ENCODE measurements around the gene STPG2. TPM values are rescaled to one million over a fixed set of nuclear protein-coding genes. Genes with fewer than 3 reads are reported as not detected.

Gene STPG2
- total RNA-seq, 4 donors from 2014 or later = 0.31 TPM; not detected in 3

DNA sequence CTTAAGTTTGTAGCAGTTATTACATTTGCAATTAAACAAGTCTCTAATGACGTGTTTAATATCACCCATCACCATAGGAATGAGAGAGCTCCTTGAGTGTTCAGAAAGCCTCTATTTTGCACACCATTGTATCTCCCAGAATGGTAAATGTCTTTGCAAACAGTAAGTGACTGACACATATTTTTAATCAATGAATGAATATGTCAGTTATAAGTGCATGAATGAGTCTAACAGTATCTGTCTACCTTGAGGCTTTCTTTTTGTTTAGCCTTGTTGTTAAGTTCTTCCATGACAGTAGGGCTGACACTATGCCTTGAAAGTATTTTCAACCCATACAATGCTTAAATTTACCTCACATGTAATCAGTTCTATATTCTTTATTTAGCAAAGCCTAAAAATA lies 292.2 kb downstream of the STPG2 start:
- no peaks in the 10 kb centered on the region for H3K36me3 ChIP-seq
- H3K4me3 ChIP-seq = no peak overlapping the region
- no peaks in the 10 kb centered on the region for H3K4me1 ChIP-seq
- no peaks in the 10 kb centered on the region for H3K9me3 ChIP-seq
- intact Hi-C loops (cut with DNase I) = no loop called here
- no peak for TF ChIP-seq POLR2A (IDR thresholded peaks at IDR 0.05)
- TF ChIP-seq, protein P1, sequence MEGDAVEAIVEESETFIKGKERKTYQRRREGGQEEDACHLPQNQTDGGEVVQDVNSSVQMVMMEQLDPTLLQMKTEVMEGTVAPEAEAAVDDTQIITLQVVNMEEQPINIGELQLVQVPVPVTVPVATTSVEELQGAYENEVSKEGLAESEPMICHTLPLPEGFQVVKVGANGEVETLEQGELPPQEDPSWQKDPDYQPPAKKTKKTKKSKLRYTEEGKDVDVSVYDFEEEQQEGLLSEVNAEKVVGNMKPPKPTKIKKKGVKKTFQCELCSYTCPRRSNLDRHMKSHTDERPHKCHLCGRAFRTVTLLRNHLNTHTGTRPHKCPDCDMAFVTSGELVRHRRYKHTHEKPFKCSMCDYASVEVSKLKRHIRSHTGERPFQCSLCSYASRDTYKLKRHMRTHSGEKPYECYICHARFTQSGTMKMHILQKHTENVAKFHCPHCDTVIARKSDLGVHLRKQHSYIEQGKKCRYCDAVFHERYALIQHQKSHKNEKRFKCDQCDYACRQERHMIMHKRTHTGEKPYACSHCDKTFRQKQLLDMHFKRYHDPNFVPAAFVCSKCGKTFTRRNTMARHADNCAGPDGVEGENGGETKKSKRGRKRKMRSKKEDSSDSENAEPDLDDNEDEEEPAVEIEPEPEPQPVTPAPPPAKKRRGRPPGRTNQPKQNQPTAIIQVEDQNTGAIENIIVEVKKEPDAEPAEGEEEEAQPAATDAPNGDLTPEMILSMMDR (IDR thresholded peaks at IDR 0.05) = no peak
- no peaks in the 10 kb centered on the region for H3K27me3 ChIP-seq
- whole genome bisulfite sequencing, 2 donors = 88 to 100% methylated on average over 1 of the region's 1 CpG
- DNase-seq = no peak
- H3K27ac ChIP-seq = no peak overlapping the region

DNA sequence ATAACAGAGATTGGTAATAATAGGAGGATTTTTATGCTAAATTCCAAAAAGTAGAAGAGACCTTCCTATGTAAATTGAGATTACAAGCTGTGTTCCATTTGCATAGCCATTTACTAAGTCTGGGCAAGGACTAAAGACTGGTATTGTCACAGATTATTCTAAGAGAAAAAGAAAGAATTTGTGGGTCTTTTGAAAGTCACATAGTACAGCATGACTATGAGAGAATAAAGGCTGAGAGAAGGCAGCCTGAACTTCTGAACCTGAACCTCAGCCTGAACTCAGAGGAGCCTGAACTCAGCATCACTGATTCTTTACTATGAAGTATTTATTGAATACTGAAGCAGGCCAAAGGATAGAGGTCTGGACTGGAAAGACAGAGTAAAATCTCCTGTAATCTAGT lies 297.5 kb downstream of the STPG2 start:
- intact Hi-C loops (cut with DNase I) = no loop called here
- H3K27me3 ChIP-seq = no peaks in the 10 kb centered on the region
- TF ChIP-seq POLR2A (IDR thresholded peaks at IDR 0.05) = no peak
- TF ChIP-seq, protein P1 (IDR thresholded peaks at IDR 0.05) = no peak
- no peaks in the 10 kb centered on the region for H3K9me3 ChIP-seq
- no peaks in the 10 kb centered on the region for H3K4me1 ChIP-seq
- no peak overlapping the region for H3K4me3 ChIP-seq
- no peak for DNase-seq
- no peak overlapping the region for H3K27ac ChIP-seq
- no peaks in the 10 kb centered on the region for H3K36me3 ChIP-seq

DNA sequence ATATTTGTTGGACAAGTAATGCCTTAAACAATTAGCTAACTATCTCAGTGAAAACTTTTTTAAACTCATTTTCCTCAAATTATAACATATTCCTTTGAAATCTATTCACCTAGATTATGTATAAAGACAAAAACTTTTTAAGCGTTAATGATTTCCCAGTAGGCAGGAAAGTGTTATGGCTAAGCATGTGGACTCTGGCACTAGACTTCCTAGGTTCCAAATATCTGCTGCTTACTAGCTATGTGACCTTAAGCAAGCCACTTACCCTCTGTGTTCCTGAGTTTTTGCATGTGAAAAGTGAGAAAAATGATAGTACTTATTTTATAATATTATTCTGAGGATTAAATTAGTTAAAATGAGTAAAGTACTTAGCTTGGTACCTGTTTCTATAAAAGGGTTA lies 301.8 kb downstream of the STPG2 start:
- 73 to 100% methylated on average over 1 of the region's 1 CpG for WGBS, 2 donors
- no peak overlapping the region for H3K27ac ChIP-seq
- H3K9me3 ChIP-seq = no peaks in the 10 kb centered on the region
- no peak for DNase-seq
- intact Hi-C loops (cut with DNase I) = no loop called here
- no peaks in the 10 kb centered on the region for H3K27me3 ChIP-seq
- TF ChIP-seq, protein P1 (IDR thresholded peaks at IDR 0.05) = no peak
- TF ChIP-seq POLR2A (IDR thresholded peaks at IDR 0.05) = no peak
- H3K4me3 ChIP-seq = no peak overlapping the region
- H3K36me3 ChIP-seq = no peaks in the 10 kb centered on the region
- H3K4me1 ChIP-seq = no peaks in the 10 kb centered on the region

DNA sequence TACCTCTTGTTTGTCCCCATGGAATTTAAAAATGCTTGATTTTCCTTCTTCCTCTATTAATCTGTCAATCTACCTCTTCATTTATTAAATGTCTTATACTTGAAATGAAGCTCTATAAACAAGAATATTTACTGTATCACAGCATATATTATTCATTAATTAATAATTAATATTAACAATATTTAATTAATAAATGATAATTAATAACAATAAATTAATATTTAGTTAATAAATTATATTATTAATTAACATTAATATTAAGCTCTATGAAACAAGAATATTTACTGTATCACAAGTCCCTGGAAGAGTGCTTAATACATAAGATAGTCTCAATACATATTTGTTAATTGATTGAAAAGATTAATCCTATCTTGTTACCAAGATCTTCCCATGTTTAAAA lies 306.6 kb downstream of the STPG2 start:
- Histone ChIP-seq H3K36me3 (no peaks in the 10 kb centered on the region), H3K4me1 (no peaks in the 10 kb centered on the region), H3K27ac (no peak overlapping the region), H3K4me3 (no peak overlapping the region), H3K9me3 (no peaks in the 10 kb centered on the region), H3K27me3 (no peaks in the 10 kb centered on the region)
- DNase-seq = no peak
- intact Hi-C loops (cut with DNase I) = no loop called here
- TF ChIP-seq, protein P1 (IDR thresholded peaks at IDR 0.05) = no peak
- no peak for TF ChIP-seq POLR2A (IDR thresholded peaks at IDR 0.05)

DNA sequence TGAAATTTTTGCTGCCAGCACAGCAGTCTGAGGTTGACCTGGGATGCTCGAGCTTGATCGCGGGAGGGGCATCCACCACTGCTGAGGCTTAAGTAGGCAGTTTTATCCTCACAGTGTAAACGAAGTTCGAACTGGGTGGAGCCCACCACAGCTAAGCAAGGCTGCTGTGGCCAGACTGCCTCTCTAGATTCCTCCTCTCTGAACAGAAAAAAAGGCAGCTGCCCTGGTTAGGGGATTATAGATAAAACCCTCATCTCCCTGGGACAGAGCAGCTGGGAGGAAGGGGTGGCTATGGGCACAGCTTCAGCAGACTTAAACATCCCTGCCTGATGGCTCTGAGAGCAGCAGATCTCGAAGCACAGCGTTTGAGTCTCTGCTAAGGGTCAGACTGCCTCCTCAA lies 314.6 kb downstream of the STPG2 start:
- Histone ChIP-seq H3K36me3 (no peaks in the 10 kb centered on the region), H3K27me3 (no peaks in the 10 kb centered on the region), H3K4me1 (no peaks in the 10 kb centered on the region), H3K27ac (no peak overlapping the region), H3K4me3 (no peak overlapping the region), H3K9me3 (peaks cover 0 to 12% (median 7%) of the 10 kb centered on the region in 3 donors)
- intact Hi-C loops (cut with DNase I) = no loop called here
- TF ChIP-seq, protein P1 (IDR thresholded peaks at IDR 0.05) = no peak
- TF ChIP-seq POLR2A (IDR thresholded peaks at IDR 0.05) = no peak
- no peak for DNase-seq
- 62 to 71% methylated on average over 4 to 6 of the region's 7 CpGs for WGBS, 2 donors
